GM21423 (cell line): ENCODE measurements around the gene TAPBPL.
"Not testable (repeated sequence)": the region's sequence is repeated elsewhere in the genome, so short reads cannot be mapped to it uniquely, and the experiment has no call there.

Source experiments
- ATAC-seq: cut with Tn5 transposase; IDR thresholded peaks from one replicate; pipeline ENCODE4 v1.9.1; 2021; ENCODE audit warnings: mild to moderate bottlenecking, moderate library complexity; ENCODE audit not compliant: unreplicated experiment

TAPBPL gene, protein sequence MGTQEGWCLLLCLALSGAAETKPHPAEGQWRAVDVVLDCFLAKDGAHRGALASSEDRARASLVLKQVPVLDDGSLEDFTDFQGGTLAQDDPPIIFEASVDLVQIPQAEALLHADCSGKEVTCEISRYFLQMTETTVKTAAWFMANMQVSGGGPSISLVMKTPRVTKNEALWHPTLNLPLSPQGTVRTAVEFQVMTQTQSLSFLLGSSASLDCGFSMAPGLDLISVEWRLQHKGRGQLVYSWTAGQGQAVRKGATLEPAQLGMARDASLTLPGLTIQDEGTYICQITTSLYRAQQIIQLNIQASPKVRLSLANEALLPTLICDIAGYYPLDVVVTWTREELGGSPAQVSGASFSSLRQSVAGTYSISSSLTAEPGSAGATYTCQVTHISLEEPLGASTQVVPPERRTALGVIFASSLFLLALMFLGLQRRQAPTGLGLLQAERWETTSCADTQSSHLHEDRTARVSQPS

DNA sequence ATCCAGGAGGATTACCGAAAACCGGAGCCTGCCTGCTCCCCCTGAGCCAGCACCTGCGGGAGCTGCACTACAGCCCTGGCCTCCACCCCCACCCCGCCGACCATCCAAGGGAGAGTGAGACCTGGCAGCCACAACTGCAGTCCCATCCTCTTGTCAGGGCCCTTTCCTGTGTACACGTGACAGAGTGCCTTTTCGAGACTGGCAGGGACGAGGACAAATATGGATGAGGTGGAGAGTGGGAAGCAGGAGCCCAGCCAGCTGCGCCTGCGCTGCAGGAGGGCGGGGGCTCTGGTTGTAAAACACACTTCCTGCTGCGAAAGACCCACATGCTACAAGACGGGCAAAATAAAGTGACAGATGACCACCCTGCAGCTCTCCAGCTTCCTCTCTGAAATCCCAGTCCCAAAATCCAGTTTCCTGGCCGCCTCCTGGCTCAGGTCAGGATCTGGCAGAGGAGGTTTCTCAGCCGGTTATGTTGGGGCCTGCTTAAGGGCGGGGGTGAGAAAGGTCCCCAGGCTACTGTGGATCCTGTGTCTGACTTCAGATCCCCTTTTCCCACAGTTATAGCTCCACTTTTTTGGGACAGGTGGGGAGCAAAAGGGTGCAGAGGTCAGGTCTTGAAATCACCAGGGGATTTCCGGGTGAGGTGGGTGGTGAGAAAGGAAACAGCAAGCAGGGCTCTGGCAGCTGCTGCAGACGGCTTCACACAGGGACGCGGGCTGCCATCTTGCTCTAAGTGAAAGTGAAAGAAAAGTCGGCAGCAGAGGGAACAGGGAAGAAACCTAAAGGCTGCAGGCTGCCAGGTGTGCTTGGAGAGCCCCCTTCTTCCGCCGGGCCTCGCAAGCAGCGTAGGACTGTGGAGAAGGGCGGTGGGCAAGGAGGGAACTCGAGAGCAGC, at the start of gene TAPBPL:
Gene TAPBPL, plus strand, starts transcription at position 695 of the 897 bp plus-strand sequence. CDS start 207 bp downstream, outside the sequence.
- ATAC-seq: peak; percentile 63

GRCh38 chr12:6404390-6404789, 47.5 kb upstream of the TAPBPL start:
- ATAC-seq: no peak

- ATAC-seq: no peak
These were observed 45.9 kb upstream of the TAPBPL start for GRCh38 chr12:6405963-6406362.

DNA sequence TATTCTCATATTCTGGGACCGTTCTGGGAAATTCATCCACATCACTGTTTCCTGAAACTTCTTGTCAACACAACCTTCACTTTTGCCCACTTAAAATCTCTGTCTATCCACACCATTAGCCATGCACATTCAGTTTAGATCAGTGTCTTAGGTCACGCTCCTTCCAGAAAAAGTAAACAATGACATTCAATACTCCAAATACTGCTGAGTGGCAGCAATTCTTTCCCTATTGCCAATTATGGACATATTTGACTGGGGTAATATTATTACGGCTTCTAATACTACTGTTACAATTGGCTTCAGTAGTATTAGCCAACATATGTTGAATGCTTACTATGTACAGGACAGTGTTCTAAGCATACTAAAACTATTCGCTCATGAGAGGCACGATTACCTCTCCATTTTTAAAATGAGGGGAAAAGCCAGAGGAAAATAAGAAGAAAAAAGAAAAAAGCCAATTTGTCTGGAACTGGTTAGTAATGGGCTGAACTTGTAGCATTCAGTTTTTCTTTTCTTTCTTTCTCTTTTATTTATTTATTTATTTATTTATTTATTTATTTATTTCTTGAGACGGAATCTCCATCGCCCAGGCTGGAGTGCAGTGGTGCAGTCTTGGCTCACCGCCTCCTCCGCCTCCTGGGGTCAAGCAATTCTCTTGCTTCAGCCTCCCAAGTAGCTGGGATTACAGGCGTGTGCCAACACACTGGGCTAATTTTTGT, 44.4 kb upstream of the TAPBPL start:
- no peak for ATAC-seq

DNA sequence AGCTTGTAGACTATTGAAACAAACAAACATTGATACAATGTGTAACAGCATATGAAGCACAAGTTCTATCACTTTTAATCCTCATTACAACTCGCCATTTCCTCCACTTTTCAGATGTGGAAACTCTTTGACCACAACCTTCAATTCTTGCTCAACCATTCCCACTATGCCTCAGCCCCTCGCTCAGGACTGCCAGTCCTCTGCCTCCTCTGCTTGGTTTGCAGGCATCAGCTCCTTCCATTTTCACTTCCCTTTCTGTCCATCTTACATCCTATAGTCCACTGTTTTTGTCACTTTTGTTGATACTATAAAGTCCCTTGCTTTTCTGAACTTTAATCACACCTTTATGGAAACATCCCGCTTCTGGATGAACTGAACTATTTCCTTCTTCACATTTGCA, 35.2 kb upstream of the TAPBPL start:
- no peak for ATAC-seq

GRCh38 chr12:6418796-6419195, 33.0 kb upstream of the TAPBPL start:
- ATAC-seq: no peak

DNA sequence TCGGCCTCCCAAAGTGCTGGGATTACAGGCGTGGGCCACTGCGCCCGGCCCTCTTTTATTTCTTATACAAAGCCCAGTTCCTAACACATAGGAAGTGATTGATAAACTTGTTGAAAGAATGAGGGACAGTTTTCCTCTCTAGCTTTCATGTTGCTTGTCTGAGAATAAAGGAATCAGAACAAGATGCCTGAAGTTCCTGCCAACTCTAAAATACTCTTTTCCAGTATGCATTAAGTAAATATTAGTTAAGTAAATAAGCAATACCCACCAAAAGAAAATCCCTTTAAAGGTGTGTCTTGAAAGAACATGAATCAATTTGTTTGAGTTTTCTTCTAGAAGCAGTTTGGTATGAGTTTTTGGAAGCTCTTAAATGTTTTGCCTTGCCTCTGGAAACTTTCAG, 31.5 kb upstream of the TAPBPL start:
- ATAC-seq: no peak

GRCh38 chr12:6423267-6424007, 28.4 kb upstream of the TAPBPL start:
- ATAC-seq: peak; percentile 45

DNA sequence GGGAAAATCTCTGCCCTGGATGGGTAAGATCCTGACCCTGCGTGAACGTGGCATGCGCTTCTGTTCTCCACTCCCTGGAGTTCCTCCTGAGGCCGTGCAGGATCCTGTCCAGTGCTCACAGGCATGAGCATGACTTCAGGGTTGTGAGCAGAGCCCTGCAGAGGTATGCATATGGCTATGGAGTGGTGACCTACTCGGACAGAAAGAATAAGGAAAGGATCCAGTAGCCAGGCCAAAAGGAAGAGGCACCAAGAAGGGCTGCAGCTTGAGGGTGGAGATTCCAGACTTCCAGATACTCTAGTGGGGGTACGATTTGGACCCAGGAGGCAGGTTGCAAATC, 27.9 kb upstream of the TAPBPL start:
- ATAC-seq: no peak

DNA sequence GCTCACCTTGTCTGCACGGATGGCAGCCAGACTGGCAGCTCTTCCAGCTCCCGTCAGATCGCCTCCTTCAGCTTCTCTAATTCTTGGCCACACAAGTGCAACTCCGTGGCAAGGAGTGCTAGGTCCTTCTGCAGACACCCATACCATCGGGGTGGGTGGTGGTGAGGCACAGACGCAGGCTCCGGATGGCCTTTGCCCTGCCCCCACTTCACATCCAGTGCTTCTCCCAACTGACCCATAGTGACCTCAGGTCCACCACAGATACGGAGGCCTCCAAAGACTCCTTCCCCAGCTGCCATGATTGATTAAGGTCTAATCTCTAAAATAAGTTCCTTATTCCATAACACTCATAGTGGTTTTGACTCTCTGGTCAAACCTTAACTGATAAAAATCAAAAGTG, 27.0 kb upstream of the TAPBPL start:
- no peak for ATAC-seq

GRCh38 chr12:6425590-6426531, 26.0 kb upstream of the TAPBPL start:
- no peak for ATAC-seq

GRCh38 chr12:6426882-6427671, 24.8 kb upstream of the TAPBPL start:
- ATAC-seq: peak; percentile 61

- not testable (repeated sequence) for ATAC-seq
These were observed 24.0 kb upstream of the TAPBPL start for GRCh38 chr12:6427796-6428195.

- ATAC-seq: no peak
These were observed 23.5 kb upstream of the TAPBPL start for GRCh38 chr12:6428326-6428725.

DNA sequence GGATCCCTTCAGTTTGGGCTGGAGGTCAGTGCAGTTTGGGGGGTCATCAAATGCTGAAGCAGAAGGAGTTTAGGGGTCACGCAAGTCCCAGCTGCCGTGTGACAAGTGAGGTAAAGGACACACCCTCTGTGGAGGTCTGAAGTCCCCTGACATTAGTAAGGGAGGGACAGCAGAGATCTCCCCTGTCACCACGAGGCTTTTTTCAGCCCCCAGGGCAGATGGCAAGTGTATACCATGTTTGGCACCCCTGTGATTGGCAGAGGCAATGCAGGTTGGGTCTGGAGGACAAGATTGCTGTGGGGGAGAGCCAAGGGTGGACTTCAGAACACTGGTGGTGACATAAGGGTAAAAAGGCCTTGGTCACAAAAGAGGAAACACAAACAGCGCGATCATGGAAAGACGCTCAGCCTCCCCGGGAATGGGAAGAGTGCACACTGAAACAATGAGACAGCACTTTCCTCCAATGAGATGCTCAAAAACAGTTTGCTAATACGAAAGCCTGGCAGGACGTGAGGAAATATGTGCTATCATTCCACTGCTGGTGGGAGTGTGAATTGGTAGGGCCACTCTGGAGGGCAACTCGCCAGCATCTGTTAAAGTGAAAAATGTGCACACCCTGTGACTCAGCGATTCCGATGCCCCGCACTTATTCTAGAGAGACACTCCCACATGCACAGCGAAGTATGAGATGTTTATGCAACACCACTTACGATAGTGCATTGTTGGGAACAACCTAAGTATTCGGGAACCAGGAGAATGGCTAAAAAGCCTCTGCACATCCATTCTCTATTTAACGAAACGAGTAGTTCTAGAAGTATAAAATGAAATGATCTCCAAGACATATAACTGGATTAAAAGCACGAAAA, 21.5 kb upstream of the TAPBPL start:
- ATAC-seq: no peak

- ATAC-seq: no peak
These were observed 18.9 kb upstream of the TAPBPL start for GRCh38 chr12:6432991-6433390.

DNA sequence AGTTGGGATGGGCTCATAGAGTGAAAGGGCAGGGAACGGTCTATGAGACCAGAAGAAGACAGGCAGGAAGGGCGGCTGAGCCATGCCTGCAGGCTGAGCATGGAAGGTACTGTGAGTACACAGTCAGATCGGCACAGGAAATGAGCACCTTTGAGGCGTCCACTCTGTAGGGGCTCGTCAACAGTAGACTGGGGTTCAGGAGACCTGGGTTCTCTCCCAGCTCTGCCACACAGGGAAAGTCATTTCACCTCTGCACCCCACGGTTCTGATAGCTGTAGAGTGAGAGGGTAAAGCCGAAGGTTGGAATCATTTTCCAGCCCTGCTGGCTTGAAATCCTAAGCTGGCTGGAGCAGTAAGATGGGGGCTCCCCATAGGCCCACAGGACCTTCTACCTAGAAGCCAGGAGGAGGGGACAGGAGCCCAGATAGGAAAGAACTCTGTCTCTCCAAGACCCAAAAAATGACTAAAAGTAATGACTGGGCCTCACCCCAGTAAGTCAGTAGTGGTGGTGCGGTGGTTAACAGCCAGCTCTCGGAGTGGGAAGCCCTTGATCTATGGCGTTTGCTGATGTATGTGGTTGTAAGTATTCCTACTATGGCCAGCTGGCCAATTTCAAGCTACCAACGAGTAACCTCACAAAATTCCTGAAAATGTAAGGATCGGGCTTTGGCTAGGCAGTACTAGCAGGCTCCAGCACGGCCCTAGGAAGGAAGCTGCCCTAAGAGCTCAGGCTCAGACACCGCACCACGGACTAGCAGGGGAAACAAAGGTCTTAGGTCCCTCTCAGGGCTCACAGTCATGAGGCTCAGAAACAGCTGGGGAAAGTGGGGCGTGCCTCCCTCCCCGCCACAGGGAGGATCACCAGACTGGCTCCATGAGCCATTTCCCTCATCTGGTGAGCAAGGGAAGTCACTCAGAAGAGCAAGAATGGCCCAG, 17.4 kb upstream of the TAPBPL start:
- no peak for ATAC-seq
